Panc1 (cell line): ENCODE results near the gene SLC13A3. TPM values are rescaled to one million over a fixed set of nuclear protein-coding genes. Genes with fewer than 3 reads are reported as not detected.

Experiments used
- ATAC-seq: fragments of 200-7000 bp; cut with Tn5 transposase; 2 replicates; pipeline ENCODE4 v1.9.1; 2020; ENCODE audit warnings: mild to moderate bottlenecking, moderate library complexity
- BruUV-seq: library from RNA; stranded (reverse); fragments of 400-500 nt; replicated peaks from 2 replicates; lab custom pipeline; 2021; lab: Mats Ljungman, UMichigan
- CTCF ChIA-PET: fragments of 300-600 bp; sonication (Branson Sonifier 250); formaldehyde crosslinking; loops from one replicate; lab custom pipeline; 2022; ENCODE audit warnings: antibody characterized with exemption; lab: Charles Lee
- POLR2A ChIA-PET: fragments of 300-600 bp; sonication (Branson Sonifier 250); formaldehyde crosslinking; loops from one replicate; lab custom pipeline; 2022; ENCODE audit warnings: antibody characterized with exemption; lab: Charles Lee
- DNase-seq: peaks from one replicate; pipeline ENCODE4 v3.0.0-alpha.2; 2010; ENCODE audit warnings: low read depth, low spot score
- H3K27ac ChIP-seq: 2 replicates; pipeline ENCODE4 v1.5.1; 2011; ENCODE audit warnings: mild to moderate bottlenecking, low read length, inconsistent platforms
- H3K27me3 ChIP-seq: fragments of 200-500 bp; sonication (Bioruptor generic); 2 replicates; pipeline ENCODE4 v1.6.0; 2014; ENCODE audit warnings: low read length, inconsistent platforms; ENCODE audit not compliant: control insufficient read depth, insufficient read depth
- H3K36me3 ChIP-seq: fragments of 200-500 bp; sonication (Bioruptor generic); 2 replicates; pipeline ENCODE4 v1.5.1; 2014; ENCODE audit warnings: inconsistent platforms, mild to moderate bottlenecking, low read length, moderate library complexity; ENCODE audit not compliant: control insufficient read depth, insufficient read depth
- H3K4me1 ChIP-seq: 2 replicates; pipeline ENCODE4 v1.5.1; 2011; ENCODE audit warnings: inconsistent platforms, mild to moderate bottlenecking, low read length, moderate library complexity; ENCODE audit not compliant: control insufficient read depth, insufficient read depth
- H3K4me3 ChIP-seq, 2 experiments: 2 replicates each; pipeline ENCODE4 v1.5.1; 2011 to 2012; ENCODE audit warnings: low read depth in 2 of 2, low read length in 2 of 2, mild to moderate bottlenecking in 2 of 2, inconsistent platforms in 1 of 2, moderate library complexity in 1 of 2
- H3K9me3 ChIP-seq: fragments of 200-500 bp; sonication (Bioruptor generic); 2 replicates; pipeline ENCODE4 v1.5.1; 2014; ENCODE audit warnings: low read depth, mild to moderate bottlenecking, inconsistent platforms, low read length, moderate library complexity; ENCODE audit not compliant: control insufficient read depth, insufficient read depth
- POLR2AphosphoS5 ChIP-seq: IDR thresholded peaks from 2 replicates; pipeline ENCODE4 v1.6.1; 2012; ENCODE audit warnings: mild to moderate bottlenecking, low read depth, low read length, moderate library complexity
- SIN3A ChIP-seq: IDR thresholded peaks from 2 replicates; pipeline ENCODE4 v1.6.1; 2012; ENCODE audit warnings: low read depth, mild to moderate bottlenecking, low read length, moderate library complexity, borderline replicate concordance; ENCODE audit not compliant: insufficient read depth
- TCF7L2 ChIP-seq: IDR thresholded peaks from 2 replicates; pipeline ENCODE4 v1.6.1; 2011; ENCODE audit warnings: mild to moderate bottlenecking, low read depth, low read length, inconsistent platforms
- in situ Hi-C: cut with HindIII; loops from 2 replicates; pipeline ENCODE4 v1.10.0; 2016; ENCODE audit warnings: low sequenced_read_pairs, low pct_unique_long_range_greater_than_20kb
- intact Hi-C: fragments of 100-400 bp; cut with micrococcal nuclease; formaldehyde crosslinking; loops from one replicate; pipeline ENCODE4 v1.10.0; 2022; ENCODE audit not compliant: unreplicated experiment
- total RNA-seq: library from RNA; stranded (reverse); gene quantifications from one replicate; pipeline ENCODE4 v1.2.1, GENCODE V29; 2021; ENCODE audit not compliant: unreplicated experiment
- TF ChIP-seq, protein P1 (sequence below), 2 experiments: IDR thresholded peaks; 2 replicates each; pipeline ENCODE4 v1.6.1; 2011 to 2012; ENCODE audit warnings: low read depth in 2 of 2, control low read depth in 1 of 2, low read length in 1 of 2, mild to moderate bottlenecking in 1 of 2, moderate library complexity in 1 of 2; ENCODE audit not compliant: insufficient read depth in 1 of 2
- TF ChIP-seq, protein P2 (sequence below): fragments of 450-650 bp; IDR thresholded peaks from 2 replicates; pipeline ENCODE4 v1.5.1; 2017; ENCODE audit warnings: mild to moderate bottlenecking

Gene SLC13A3
- total RNA-seq, 1 experiment from 2014 or later = 0.31 TPM

DNA sequence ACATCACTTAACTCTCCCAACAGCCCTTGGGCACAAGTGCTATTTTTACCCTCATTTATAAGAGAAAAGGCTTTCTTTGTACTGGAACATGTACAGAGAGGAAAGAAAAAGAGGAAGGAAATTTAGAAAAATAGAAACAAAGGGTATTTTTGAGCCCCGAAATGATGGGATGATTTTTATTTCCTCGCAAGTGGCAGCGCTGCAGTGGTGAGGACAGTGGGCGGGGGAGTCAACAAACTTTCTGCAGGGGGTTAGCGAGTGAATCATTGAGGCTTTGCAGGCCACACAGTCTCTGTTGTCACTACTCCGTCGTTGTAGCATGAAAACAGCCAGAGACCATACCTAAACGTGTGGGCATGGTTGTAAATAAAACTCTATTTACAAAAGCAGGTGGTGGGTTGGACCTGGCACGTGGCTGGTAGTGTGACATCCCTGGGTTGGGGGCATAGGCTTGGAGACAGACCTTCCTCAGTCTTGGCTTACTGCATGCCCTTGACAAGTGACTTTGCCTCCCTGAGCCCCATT, 75.3 kb downstream of the SLC13A3 start:
- Histone ChIP-seq H3K9me3 (no peaks in the 10 kb centered on the region), H3K27me3 (no peaks in the 10 kb centered on the region), H3K4me1 (no peaks in the 10 kb centered on the region), H3K4me3 (no peak overlapping the region), H3K27ac (no peak overlapping the region), H3K36me3 (no peaks in the 10 kb centered on the region)
- no TSS peak for BruUV-seq
- ChIA-PET CTCF (no interaction called here), POLR2A (no interaction called here)
- in situ Hi-C loops = no loop called here
- intact Hi-C loops = no loop called here
- no peak for DNase-seq
- TF ChIP-seq TCF7L2 (no peak), SIN3A (no peak), POLR2AphosphoS5 (no peak)
- TF ChIP-seq, protein P1, sequence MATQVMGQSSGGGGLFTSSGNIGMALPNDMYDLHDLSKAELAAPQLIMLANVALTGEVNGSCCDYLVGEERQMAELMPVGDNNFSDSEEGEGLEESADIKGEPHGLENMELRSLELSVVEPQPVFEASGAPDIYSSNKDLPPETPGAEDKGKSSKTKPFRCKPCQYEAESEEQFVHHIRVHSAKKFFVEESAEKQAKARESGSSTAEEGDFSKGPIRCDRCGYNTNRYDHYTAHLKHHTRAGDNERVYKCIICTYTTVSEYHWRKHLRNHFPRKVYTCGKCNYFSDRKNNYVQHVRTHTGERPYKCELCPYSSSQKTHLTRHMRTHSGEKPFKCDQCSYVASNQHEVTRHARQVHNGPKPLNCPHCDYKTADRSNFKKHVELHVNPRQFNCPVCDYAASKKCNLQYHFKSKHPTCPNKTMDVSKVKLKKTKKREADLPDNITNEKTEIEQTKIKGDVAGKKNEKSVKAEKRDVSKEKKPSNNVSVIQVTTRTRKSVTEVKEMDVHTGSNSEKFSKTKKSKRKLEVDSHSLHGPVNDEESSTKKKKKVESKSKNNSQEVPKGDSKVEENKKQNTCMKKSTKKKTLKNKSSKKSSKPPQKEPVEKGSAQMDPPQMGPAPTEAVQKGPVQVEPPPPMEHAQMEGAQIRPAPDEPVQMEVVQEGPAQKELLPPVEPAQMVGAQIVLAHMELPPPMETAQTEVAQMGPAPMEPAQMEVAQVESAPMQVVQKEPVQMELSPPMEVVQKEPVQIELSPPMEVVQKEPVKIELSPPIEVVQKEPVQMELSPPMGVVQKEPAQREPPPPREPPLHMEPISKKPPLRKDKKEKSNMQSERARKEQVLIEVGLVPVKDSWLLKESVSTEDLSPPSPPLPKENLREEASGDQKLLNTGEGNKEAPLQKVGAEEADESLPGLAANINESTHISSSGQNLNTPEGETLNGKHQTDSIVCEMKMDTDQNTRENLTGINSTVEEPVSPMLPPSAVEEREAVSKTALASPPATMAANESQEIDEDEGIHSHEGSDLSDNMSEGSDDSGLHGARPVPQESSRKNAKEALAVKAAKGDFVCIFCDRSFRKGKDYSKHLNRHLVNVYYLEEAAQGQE (IDR thresholded peaks at IDR 0.05; ENCODE audit: insufficient read depth in 1 of 2, low read depth in 2 of 2, low read length in 1 of 2) = no peak
- TF ChIP-seq, protein P2, sequence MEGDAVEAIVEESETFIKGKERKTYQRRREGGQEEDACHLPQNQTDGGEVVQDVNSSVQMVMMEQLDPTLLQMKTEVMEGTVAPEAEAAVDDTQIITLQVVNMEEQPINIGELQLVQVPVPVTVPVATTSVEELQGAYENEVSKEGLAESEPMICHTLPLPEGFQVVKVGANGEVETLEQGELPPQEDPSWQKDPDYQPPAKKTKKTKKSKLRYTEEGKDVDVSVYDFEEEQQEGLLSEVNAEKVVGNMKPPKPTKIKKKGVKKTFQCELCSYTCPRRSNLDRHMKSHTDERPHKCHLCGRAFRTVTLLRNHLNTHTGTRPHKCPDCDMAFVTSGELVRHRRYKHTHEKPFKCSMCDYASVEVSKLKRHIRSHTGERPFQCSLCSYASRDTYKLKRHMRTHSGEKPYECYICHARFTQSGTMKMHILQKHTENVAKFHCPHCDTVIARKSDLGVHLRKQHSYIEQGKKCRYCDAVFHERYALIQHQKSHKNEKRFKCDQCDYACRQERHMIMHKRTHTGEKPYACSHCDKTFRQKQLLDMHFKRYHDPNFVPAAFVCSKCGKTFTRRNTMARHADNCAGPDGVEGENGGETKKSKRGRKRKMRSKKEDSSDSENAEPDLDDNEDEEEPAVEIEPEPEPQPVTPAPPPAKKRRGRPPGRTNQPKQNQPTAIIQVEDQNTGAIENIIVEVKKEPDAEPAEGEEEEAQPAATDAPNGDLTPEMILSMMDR = no peak
- no peak for ATAC-seq

DNA sequence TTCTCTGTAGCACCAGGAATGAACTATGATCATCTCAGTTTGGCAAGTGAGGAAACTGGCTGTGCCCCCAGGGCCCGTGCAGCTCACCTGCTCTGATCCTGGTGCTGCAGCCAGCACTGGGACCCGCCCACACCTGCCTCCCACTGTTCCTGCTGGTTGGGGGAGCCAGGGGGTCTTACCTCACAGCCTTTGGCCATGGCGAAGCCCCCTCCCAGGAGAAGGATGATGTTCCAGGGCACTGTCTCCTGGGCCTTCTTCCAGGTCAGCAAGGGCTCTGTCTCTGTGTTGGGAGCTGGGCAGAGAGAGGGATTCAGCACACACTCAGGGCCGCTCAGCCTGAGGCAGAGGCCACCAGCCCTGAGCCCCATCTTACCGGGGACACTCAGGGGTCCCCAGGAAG, 75.9 kb downstream of the SLC13A3 start:
- ChIA-PET CTCF (no interaction called here), POLR2A (interaction anchor here (0.6 kb wide), 1 partner anchor 167 kb away, joined by 3 read pairs; no protein-coding TSS in a partner anchor)
- in situ Hi-C loops = no loop called here
- DNase-seq (no peak), ATAC-seq (no peak)
- no peaks in the 10 kb centered on the region; the same call in 1 of the 2 replicates for H3K27me3 ChIP-seq
- intact Hi-C loops = no loop called here
- no peak overlapping the region for H3K4me3 ChIP-seq
- no TSS peak for BruUV-seq
- H3K4me1 ChIP-seq = no peaks in the 10 kb centered on the region
- H3K27ac ChIP-seq = no peak overlapping the region
- H3K36me3 ChIP-seq = no peaks in the 10 kb centered on the region
- no peaks in the 10 kb centered on the region for H3K9me3 ChIP-seq
- TF ChIP-seq POLR2AphosphoS5 (no peak), TCF7L2 (no peak), SIN3A (no peak)
- TF ChIP-seq, protein P1 (IDR thresholded peaks at IDR 0.05; ENCODE audit: insufficient read depth in 1 of 2, low read depth in 2 of 2, low read length in 1 of 2) = no peak
- TF ChIP-seq, protein P2 = no peak
